Stimulated activated CD8-positive, alpha-beta memory T cell treated with anti-CD3 and anti-CD28 coated beads, Interleukin-12 subunit alpha, Interleukin-12 subunit beta, amount 100 ng/mL, for 4 hours (primary cell): ENCODE results near the gene RPAIN.
"Not testable (repeated sequence)": the region's sequence is repeated elsewhere in the genome, so short reads cannot be mapped to it uniquely, and the experiment has no call there.

Source experiments
- DNase-seq: peaks from one replicate; pipeline ENCODE4 v3.0.0-alpha.2; 2020; ENCODE audit warnings: low read depth

The RPAIN gene

DNA sequence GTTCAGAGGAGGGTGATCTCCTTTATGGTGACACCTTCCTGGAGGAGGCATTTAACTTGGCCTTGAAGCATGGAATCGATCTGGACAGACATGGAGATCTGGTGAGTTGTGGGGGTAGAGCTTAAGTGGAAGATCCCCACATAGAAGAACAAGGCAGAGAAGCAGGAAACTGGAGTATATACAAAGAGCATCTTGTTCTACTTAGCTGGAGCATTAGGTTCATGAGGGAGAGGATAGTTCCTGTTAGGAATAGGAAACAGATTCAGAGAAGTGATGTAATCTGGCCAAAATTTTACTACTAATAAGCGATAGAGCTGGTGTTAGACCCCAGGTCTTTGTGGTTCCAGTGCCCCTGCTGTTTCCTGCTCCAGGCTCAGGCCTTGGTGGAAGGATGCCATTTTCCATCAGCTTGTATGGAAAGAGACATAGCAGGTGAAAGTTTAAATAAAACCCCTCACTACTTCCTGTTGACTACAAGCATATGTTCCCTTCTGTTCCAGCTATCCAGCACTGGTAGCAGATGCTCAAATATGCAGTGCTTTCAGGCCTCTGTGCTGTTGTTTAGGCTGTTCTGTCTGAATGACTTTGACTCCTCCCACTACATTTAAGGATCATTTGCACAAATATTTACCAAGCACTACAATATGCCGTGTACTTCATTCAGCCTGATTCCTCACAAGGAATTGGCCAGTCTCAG is 9.4 kb downstream of the RPAIN start:
- DNase-seq: no peak

DNA sequence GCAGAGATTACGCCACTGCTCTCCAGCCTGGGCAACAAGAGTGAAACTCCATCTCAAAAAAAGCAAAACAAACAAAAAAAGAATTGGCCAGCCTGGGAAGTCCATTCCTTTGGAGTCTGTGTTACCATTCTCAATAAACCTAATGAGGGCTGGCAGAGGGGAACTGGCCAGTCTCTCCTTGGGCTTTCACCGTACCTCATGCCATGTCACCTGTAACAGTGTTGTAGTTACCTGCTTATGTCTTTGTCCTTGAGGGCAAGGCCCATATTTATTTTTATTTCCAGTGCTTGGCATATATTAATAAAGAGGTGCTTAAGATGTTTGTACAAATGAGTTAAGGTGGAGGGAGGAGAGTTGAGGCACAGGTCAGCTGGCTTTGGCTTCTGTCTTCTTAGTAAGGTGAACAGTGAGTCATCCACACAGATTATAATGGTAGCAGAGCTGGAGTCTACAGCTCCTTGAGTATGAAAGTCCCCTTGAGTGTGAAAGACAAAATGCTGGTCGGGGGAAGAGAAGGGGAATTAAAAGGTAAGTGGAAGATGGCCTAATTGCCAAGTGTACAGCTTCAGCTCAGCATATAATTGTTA is 10.5 kb downstream of the RPAIN start:
- DNase-seq: no peak

DNA sequence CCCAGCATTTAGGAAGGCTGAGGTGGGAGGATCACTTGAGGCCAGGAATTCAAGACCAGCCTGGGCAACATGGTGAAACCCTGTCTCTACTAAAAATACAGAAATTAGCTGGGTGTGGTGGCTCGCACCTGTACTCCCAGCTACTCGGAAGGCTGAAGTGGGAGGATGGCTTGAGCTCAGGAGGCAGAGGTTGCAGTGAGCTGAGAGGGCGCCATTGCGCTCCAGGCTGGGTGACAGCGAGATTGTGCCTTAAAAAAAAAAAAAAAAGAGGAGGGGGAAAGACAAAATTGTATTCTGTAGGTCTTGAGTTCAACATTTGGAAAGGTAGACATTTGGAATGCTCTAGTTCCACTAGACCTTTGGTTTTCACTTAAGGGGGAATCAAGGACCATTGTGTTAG is 11.3 kb downstream of the RPAIN start:
- DNase-seq: not testable (repeated sequence)

DNA sequence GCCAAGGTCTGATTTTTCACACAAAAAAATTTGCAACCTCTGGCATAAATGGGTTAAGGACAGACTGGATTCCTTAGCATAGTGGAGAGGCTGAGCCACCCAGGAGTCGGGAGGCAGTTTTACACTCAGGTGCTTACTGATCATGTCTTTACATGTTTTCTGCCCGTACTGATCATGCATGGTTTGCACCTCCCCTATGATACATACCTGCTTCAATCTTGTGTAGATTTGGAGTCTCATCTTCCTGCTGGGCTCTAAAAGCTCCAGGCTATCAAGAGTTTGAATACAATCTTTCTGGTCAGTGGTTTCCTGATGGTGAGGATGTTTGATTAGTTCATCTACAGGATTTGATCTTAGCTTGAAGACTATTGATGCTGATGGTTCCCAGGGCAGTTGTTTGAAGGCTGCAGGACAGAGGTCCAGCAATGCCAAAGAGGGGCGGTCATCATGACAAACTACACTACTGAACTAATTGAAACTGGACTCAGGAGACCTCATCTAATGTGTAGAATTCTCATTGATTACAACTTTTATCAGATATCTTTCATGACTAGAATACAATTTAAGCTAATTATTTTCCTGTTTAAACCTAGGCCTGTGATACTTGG is 12.1 kb downstream of the RPAIN start:
- DNase-seq: no peak

DNA sequence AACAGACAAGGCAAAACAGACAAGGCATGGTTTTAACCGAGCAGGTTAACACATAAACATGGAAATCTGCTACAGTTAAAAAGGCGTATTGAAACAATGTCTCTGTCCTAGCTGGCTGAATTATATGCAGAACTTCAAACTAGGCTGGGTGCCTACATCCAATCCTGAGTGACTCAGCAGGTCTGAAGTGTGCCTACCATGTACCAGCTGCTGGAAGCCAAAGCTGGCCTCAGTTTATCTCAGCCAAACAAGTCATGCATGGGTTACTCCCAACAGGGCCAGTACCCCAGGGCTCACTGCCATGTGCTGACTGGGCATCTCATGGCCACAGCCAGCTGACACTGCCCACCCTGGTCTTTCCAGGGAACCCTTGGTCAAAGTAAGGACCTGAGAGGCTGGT is 15.0 kb downstream of the RPAIN start:
- DNase-seq: no peak

DNA sequence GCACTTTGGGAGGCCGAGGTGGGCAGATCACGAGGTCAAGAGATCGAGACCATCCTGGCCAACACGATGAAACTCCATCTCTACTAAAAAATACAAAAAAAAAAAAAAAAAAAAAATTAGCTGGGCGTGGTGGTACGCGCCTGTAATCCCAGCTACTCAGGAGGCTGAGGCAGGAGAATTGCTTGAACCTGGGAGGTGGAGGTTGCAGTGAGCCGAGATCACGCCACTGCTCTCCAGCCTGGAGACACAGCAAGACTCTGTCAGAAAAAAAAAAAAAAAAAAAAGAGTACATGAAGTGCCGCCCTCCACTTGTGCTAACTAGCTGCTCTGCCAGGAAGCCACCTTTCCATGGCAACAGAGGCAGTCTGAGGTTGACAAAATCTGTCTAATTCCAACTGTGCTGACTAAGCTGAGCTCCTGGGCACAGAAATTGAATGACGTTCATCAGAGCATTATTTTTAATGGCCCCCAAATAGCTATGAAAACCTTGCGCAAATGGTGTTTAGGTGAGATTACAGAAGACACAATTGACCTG is 15.9 kb downstream of the RPAIN start:
- not testable (repeated sequence) for DNase-seq

DNA sequence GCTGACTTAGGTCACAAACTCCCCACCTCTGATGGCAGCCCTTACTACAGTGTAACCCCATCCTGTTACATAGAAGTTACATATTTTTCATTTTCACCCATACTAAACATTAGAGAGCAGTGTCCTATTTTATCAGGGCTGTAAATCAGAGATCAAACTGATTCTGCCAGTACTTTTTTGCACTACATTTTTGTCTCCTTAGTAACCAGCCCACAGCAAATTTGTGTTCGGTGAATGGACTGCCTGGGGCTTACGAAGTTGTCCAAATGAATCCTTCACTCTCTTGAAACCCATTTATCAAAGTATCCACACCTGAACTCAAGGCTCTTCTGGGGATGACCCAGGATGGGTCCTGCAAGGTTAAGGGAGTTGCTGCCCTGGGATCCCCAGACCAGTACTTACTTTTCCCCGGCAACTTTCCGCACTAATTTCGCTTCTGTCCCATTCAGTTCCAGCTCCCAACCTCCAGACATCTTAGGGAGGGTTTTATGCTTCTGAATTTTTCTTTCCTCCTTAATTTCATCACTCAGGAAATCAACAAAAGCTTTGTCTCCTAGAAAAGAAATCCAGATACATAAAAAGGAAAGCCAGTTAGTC is 17.8 kb downstream of the RPAIN start:
- no peak for DNase-seq

DNA sequence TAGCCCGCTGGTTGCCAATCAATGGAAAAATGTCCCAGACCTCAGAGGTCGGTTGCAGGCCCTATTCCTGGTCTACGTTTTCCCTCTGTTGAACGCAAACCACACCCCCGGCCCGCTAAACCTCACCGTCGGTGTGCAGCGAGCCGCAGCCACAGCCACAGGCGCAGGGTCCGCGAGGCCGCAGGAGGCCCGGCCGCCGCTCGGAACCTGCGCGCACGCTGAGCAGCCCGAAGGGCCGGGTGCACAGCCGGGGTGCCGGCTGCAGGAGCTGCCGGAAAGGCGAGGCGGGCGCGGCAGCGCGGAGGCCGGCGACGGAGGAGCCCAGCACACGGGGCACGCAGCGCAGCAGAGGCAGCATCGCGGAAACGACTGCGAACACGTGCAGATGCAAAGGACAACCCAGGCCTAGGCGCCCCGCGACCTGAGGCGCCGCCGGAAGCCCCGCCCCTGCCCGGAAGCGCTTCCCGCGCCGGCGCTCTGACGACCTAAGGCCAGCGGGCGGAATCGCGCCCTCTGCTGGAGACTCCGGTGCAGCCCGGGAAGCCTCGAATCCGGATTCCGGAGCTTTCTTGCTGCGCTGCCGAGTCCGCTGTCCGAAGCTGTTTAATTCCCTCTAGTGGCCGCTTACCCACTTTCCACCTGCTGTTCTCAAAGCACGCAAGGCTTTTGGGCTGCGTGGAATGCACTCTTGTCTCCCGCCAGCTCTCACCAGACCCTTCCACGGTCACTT is 18.9 kb downstream of the RPAIN start, which contains the start of gene C1QBP:
TSS of gene C1QBP (minus strand) at position 440 of the 730 bp plus-strand sequence. CDS start at position 358, 82 bp downstream.
- peak; percentile 86 for DNase-seq

DNA sequence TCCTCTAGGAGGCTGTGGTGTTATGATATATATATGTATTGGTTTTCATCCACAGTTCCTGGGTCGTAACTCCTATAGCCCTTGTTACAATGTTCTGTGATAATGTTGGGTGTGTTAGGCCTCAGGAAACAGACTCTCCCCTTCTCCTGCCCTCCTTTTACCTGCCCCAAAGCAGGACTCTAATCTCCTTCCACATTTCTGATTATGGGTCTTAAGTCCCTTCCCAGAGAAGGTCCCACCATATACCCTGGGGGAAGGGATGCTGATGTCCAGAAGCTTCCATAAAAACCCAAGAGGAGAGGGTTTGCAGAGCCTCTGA is 19.4 kb downstream of the RPAIN start:
- DNase-seq: no peak

DNA sequence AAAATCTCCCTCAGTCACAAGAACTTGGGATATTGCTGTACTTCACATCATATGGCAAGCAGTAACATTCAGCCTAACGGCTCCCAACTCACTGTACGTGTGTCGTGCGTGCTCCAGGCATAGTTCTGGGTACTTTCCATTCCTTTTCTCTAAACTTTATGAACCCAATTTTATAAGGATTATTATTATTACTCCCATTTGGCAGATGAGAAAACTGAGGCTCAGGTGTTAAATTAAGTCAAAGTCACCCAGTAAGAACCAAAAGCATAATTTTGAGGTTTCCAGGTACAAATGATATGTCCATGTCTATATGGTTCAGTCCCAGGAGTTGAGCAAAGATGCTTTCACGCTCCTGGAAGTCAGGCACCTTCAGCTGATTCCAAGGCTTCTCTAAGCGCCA is 23.7 kb downstream of the RPAIN start:
- no peak for DNase-seq

DNA sequence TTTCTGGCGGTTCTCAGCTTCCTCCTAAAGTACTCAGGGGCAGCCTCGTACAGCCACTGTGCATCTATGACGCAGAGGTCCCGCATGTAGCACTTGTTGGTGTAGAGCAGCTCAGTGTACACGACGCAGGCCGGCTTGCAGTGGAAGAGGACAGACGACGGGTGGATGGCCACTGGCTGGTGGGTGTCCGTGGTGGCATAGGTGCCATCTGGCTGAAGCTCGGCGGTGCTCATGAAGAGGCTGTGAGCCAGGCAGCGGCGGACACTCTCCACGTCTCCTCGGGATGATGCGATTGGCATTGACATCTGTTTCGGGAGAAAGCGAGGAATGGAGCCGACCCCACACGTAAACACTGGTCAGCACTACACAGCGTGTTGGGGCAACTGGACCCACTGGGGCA is 24.2 kb downstream of the RPAIN start:
- no peak for DNase-seq

DNA sequence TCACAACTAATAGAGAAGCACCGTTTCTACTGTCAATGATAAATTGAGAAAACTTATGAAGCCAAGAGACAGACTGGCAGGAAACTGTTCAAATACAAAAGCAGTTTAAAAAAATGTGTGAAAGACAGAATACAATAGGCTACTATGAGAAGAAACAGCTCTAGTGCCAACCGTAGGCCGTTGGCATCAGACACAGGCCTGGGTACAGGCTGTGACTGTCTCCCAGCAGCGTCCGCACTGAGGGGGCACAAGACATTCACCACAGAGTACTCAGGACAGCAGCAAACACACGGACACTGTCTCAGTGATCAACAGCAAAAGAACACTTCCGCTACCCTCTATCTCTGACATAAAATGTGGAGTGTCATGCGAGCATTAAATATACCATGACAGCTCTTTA is 26.8 kb downstream of the RPAIN start:
- no peak for DNase-seq

DNA sequence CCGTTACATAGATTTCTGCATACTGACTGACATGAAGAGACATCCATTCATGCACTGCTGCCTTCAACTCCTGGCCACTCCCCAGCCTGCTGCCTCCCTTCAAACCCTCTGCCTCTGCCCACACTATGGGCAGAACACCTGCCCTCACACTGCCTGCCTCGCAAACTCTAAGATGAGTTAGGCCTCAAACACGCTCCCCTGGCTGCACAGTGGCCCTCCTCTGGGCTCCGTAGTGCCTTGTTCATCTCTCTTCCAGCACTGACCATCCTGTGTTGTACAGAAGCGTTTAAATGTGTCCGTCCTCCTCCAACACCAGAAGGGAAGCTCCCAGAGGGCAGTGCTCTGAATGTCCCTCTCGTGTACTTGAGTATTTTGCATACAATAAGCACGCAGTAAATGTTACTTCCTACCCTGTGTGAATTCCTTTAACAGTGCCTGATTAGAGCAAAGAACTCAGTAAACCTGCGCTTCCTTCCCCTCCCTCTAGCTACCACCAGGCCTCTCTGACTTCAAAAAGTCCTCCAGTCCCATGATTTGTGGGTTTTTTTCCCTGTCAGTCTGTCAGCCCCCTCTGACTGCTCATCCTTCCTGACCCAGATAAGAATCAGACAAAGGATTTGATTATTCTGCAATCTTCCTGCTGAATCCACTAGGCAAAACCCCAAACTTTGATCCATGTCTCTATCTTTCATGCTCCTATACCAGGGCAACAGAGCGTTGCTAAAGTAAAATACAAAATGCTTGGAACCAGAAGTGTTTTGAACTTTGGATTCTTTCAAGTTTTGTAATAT is 44.9 kb downstream of the RPAIN start:
- DNase-seq: no peak

DNA sequence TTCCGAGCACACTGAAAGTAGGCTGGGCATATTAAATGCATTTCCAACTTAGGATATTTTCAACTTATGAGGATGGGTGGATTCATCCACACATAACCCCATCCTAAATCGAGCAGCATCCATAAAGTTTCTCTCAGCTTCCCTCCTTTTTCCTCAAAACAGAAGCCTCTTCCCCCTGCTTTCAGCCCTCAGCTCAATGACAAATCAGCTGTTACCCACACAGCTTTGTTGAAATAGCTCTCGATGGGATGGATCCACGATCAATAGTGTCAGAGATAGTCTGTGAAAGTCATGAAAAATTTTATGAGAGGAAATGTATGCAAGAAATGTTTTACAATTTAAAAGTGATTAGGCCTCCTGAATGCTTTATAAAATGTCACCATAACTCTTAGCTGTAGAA is 46.3 kb downstream of the RPAIN start:
- no peak for DNase-seq

DNA sequence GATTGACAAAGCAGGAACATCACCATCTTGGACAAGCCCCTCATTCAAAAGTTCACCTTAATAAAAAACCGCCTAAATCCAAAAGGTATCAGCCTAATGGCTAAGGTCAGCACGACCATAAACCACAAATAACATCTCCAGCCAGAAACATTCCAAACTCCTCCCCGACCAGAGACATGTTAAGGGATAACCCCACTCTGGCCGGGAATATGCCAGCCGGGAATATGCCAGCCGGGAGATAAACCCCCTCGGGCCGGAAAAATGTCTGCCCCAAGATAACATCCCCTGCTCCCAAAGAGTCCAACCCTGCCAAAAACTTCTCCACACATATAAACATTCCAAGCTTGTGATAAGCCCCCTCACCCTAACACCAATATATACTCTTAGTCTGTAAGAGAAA is 47.4 kb downstream of the RPAIN start:
- DNase-seq: no peak

DNA sequence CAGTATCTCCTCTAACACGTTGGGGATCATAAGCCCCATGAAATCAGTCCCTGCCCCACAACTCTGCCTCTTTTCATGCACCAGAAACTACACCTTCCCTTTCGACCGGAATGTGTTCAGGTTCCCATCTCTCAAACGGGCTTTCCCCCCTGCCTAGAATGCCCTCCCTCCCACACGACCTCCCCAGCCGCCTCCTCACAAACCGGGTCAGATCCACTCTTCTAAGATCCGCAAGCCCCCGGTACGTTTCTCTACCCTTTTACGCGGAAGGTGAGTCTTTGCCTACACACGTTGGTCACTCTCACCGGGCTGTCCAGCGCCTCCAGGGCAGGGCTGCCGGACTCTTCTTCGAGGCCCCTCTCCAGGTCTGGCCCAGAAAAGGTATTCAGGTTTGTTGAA is 48.1 kb downstream of the RPAIN start:
- no peak for DNase-seq

DNA sequence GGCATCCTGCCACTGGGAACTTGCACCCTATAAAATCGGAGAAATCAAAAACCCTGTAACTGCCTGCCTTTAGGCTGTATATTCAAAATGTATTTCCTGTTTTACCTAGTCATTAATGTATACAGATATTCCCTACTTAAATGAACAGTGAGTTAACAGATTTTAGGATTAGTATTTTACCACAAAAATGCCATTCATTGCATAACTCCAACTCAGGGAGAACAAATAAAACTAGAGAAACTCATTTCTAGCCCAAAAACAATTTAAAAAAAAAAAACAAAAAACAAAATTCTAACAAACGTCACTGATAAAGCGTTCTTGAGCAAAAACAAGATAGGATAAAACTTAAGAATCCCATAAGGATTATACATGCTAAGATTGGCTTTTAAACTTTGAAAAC is 52.5 kb downstream of the RPAIN start:
- DNase-seq: no peak

DNA sequence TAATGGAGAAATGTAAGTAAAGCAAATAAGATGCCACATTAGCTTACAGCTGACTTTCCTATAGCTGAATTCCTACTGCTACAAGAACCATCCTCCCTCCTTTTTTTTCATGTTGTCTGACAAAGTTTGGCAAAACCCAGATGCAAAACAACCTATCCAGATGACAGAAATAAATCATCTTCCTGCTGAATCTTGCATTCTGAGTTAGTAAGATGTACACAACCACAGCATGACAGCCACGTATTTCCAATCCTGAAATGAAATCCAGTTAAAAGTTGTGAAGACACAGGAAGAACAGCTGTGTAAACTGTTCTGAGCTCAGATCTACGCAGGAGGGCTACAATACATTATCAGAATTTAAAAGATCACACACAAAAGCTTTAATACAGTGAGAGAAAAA is 53.9 kb downstream of the RPAIN start:
- DNase-seq: no peak

DNA sequence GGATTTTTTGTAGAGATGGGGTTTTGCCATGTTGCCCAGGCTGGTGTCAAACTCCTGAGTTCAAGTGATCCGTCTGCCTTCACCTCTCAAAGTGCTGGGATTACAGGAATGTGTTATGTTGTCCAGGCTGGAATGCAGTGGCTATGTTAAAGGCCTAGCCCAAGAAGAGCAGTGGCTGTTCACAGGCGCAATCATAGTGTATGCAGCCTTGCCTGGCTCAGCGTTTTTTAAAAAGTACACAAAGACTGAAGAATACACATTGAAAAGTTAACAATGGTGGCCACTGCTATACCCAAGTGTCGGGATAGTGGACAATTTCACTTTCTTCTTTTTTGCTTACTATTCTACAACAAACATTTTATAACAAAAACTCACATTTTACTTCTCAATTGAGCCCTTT is 59.0 kb downstream of the RPAIN start:
- DNase-seq: no peak

DNA sequence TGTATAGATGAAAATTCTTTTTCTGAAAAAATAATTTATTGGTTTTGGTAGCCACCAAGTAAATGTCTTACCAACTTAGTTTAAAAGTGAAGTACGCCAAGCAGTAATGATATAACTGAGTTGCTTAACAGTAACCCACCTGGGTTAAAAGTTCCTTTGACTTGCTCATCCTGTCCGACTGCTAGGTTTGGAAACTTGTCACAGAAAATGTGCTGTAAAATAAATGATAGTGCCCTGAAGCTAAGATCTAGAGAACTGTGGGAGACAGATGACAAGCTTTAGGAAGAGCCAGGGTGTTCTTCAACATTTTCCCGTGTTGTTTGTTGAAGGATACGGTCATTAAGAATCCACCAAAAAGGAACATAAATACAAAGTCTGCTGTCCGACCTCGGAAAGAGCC is 61.0 kb downstream of the RPAIN start:
- no peak for DNase-seq

DNA sequence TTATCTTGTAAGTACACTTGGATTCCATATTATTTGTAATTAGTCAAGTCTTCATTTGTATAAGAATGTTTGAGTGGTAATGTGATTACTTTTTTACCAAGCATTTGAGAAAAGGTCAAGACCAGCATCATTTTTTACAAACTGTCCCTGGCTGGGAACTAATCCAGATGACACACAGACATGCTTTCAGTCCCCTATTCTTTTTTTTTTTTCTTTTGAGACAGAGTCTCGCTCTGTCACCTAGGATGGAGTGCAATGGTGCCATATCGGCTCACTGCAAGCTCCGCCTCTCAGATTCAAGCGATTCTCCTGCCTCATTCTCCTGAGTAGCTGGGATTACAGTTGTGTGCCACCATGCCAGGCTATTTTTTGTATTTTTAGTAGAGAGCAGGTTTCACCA is 61.5 kb downstream of the RPAIN start:
- DNase-seq: no peak
